Vagina (tissue), 2 donors: ENCODE data around the gene PRR5L.

Experiments
- CTCF ChIP-seq, 3 experiments: fragments of 450-650 bp in 2 of 3; fragments of 200-600 bp in 1 of 3; sonication (generic) in 1 of 3; IDR thresholded peaks; one replicate each; pipeline ENCODE4 v1.5.1; 2017 to 2019; ENCODE audit warnings: antibody characterized with exemption in 3 of 3, mild to moderate bottlenecking in 2 of 3, moderate library complexity in 2 of 3
- POLR2A ChIP-seq, 2 donors: fragments of 450-650 bp; IDR thresholded peaks; one replicate each; pipeline ENCODE4 v1.6.1; 2017; ENCODE audit warnings: antibody characterized with exemption in 2 of 2, mild to moderate bottlenecking in 2 of 2, moderate library complexity in 2 of 2
- POLR2AphosphoS5 ChIP-seq, 2 donors: sonication (generic); formaldehyde crosslinking; IDR thresholded peaks; one replicate each; pipeline ENCODE4 v1.9.0; 2017; ENCODE audit warnings: antibody characterized with exemption in 2 of 2, mild to moderate bottlenecking in 2 of 2, low read depth in 1 of 2; ENCODE audit not compliant: insufficient read depth in 1 of 2

GRCh38 chr11:36463781-36464180 is 167.7 kb downstream of the PRR5L start:
- TF ChIP-seq CTCF (IDR thresholded peaks at IDR 0.05) (no peak), POLR2AphosphoS5 (IDR thresholded peaks at IDR 0.05; ENCODE audit: insufficient read depth in 1 of 2, low read depth in 1 of 2) (no peak), POLR2A (IDR thresholded peaks at IDR 0.05) (no peak)
